Lower leg skin (tissue), 4 donors: Measurements from ENCODE around the gene SLC16A6. TPM values are rescaled to one million over a fixed set of nuclear protein-coding genes. Genes with fewer than 3 reads are reported as not detected.
"Not testable (repeated sequence)": the region's sequence is repeated elsewhere in the genome, so short reads cannot be mapped to it uniquely, and the experiment has no call there.

Experiments used
- DNase-seq, 2 donors: peaks; one replicate each; pipeline ENCODE4 v3.0.0-alpha.2; 2019; ENCODE audit warnings: low spot score in 2 of 2
- H3K4me3 ChIP-seq: fragments of 200-600 bp; sonication (generic); 2 replicates; pipeline ENCODE4 v1.5.1; 2017; ENCODE audit warnings: mild to moderate bottlenecking, low read depth; ENCODE audit not compliant: poor library complexity, severe bottlenecking
- CTCF ChIP-seq, 3 donors: fragments of 450-650 bp; IDR thresholded peaks; one replicate each; pipeline ENCODE4 v1.5.1; 2016; ENCODE audit warnings: antibody characterized with exemption in 3 of 3, mild to moderate bottlenecking in 3 of 3, moderate library complexity in 2 of 3
- POLR2A ChIP-seq, 2 donors: fragments of 450-650 bp; IDR thresholded peaks; one replicate each; pipeline ENCODE4 v1.6.1; 2016 to 2017; ENCODE audit warnings: antibody characterized with exemption in 2 of 2, mild to moderate bottlenecking in 1 of 2, moderate library complexity in 1 of 2
- WGBS, 2 donors: methylation state at CpG; one replicate each; pipeline ENCODE4 v1.1.5; 2018; 5-methylcytosine and 5-hydroxymethylcytosine counted together
- intact Hi-C: fragments of 100-400 bp; cut with DNase I; formaldehyde crosslinking; loops from one replicate; pipeline ENCODE4 v1.15.0; 2023; ENCODE audit warnings: low total_unique reads
- total RNA-seq, 4 donors: library from RNA; depleted of rRNA; stranded (reverse); fragments of >200 nt; gene quantifications; one replicate each; pipeline ENCODE4 v1.1.0, GENCODE V29; 2016

SLC16A6 gene
- total RNA-seq, 4 donors from 2014 or later: 2.7 to 10.3 (median 7.8) TPM

GRCh38 chr17:68315930-68316329 is 25.0 kb upstream of the SLC16A6 start:
- TF ChIP-seq POLR2A (IDR thresholded peaks at IDR 0.05): no peak
- 93 to 94% methylated on average over 4 of the region's 4 CpGs for WGBS, 2 donors
- intact Hi-C loops: no loop called here
- no peak overlapping the region for H3K4me3 ChIP-seq
- no peak for DNase-seq

- intact Hi-C loops: no loop called here
- 54 to 65% methylated on average over 8 of the region's 8 CpGs for WGBS, 2 donors
- H3K4me3 ChIP-seq: no peak overlapping the region
- DNase-seq: peak in 1 of 2 donors; percentile 64
- TF ChIP-seq CTCF (IDR thresholded peaks at IDR 0.05): no peak
- no peak for TF ChIP-seq POLR2A (IDR thresholded peaks at IDR 0.05)
Observed at GRCh38 chr17:68314916-68315535, 24.1 kb upstream of the SLC16A6 start.

- DNase-seq: no peak
- TF ChIP-seq CTCF (IDR thresholded peaks at IDR 0.05) (no peak), POLR2A (IDR thresholded peaks at IDR 0.05) (no peak)
- H3K4me3 ChIP-seq: no peak overlapping the region
- 72 to 76% methylated on average over 8 of the region's 8 CpGs for WGBS, 2 donors
- intact Hi-C loops: no loop called here
Observed at GRCh38 chr17:68310152-68310551, 19.2 kb upstream of the SLC16A6 start.

- H3K4me3 ChIP-seq, DNase-seq, intact Hi-C loops: not testable (repeated sequence)
- WGBS, 2 donors: 93 to 96% methylated on average over 17 to 27 of the region's 28 CpGs
Observed at GRCh38 chr17:68309066-68309670, 18.2 kb upstream of the SLC16A6 start.

- H3K4me3 ChIP-seq, DNase-seq, intact Hi-C loops: not testable (repeated sequence)
- 91 to 96% methylated on average over 7 of the region's 7 CpGs for WGBS, 2 donors
Observed at GRCh38 chr17:68308486-68308885, 17.6 kb upstream of the SLC16A6 start.

- no peak overlapping the region for H3K4me3 ChIP-seq
- TF ChIP-seq POLR2A (IDR thresholded peaks at IDR 0.05): no peak
- WGBS, 2 donors: 93 to 94% methylated on average over 8 of the region's 8 CpGs
- DNase-seq: no peak
- intact Hi-C loops: no loop called here
Observed at GRCh38 chr17:68307443-68307842, 16.5 kb upstream of the SLC16A6 start.

- 69 to 79% methylated on average over 6 of the region's 6 CpGs for WGBS, 2 donors
- intact Hi-C loops: no loop called here
- DNase-seq: no peak
Observed at GRCh38 chr17:68306819-68307218, 15.9 kb upstream of the SLC16A6 start.

GRCh38 chr17:68305142-68305541 is 14.2 kb upstream of the SLC16A6 start:
- TF ChIP-seq CTCF (IDR thresholded peaks at IDR 0.05) (no peak), POLR2A (IDR thresholded peaks at IDR 0.05) (no peak)
- no peak overlapping the region for H3K4me3 ChIP-seq
- intact Hi-C loops: no loop called here
- 75 to 78% methylated on average over 4 of the region's 4 CpGs for WGBS, 2 donors
- no peak for DNase-seq

More at GRCh38 chr17:68306819-68307218, 15.9 kb upstream of the SLC16A6 start:
- TF ChIP-seq POLR2A (IDR thresholded peaks at IDR 0.05): no peak
- no peak overlapping the region for H3K4me3 ChIP-seq
